Rectal smooth muscle tissue (tissue), 1 donor: ENCODE data around the gene RAE1.

Experiments
- H3K27ac ChIP-seq: one replicate; pipeline ENCODE4 v1.7.0; 2013; ENCODE audit warnings: low read depth, low read length, inconsistent platforms
- H3K27me3 ChIP-seq: one replicate; pipeline ENCODE4 v1.7.0; 2013; ENCODE audit warnings: low read length; ENCODE audit not compliant: control insufficient read depth, insufficient read depth
- H3K36me3 ChIP-seq: one replicate; pipeline ENCODE4 v1.7.0; 2013; ENCODE audit warnings: low read length; ENCODE audit not compliant: control insufficient read depth, insufficient read depth
- H3K4me1 ChIP-seq: one replicate; pipeline ENCODE4 v1.7.0; 2013; ENCODE audit warnings: low read length; ENCODE audit not compliant: control insufficient read depth, insufficient read depth
- H3K4me3 ChIP-seq: one replicate; pipeline ENCODE4 v1.7.0; 2013; ENCODE audit warnings: low read length
- H3K9ac ChIP-seq: one replicate; pipeline ENCODE4 v1.7.0; 2013; ENCODE audit warnings: low read length

RAE1 gene

GRCh38 chr20:57404006-57404405, 53.0 kb downstream of the RAE1 start:
- Histone ChIP-seq H3K4me3 (no peak overlapping the region), H3K27ac (peak overlapping the region; percentile 50), H3K27me3 (no peaks in the 10 kb centered on the region), H3K36me3 (peaks cover 49% of the 10 kb centered on the region), H3K9ac (no peak overlapping the region), H3K4me1 (peaks cover 48% of the 10 kb centered on the region)

GRCh38 chr20:57404419-57405072, 53.5 kb downstream of the RAE1 start:
- Histone ChIP-seq H3K4me1 (peaks cover 49% of the 10 kb centered on the region), H3K4me3 (no peak overlapping the region), H3K9ac (no peak overlapping the region), H3K27ac (peak overlapping the region; percentile 50), H3K36me3 (peaks cover 47% of the 10 kb centered on the region), H3K27me3 (no peaks in the 10 kb centered on the region)

GRCh38 chr20:57405236-57406016, 54.4 kb downstream of the RAE1 start:
- H3K9ac ChIP-seq = no peak overlapping the region
- no peaks in the 10 kb centered on the region for H3K27me3 ChIP-seq
- H3K4me1 ChIP-seq = peaks cover 44% of the 10 kb centered on the region
- peak overlapping the region; percentile 50 for H3K27ac ChIP-seq
- H3K4me3 ChIP-seq = no peak overlapping the region
- peaks cover 47% of the 10 kb centered on the region for H3K36me3 ChIP-seq

- Histone ChIP-seq H3K4me3 (no peak overlapping the region), H3K4me1 (peaks cover 35% of the 10 kb centered on the region), H3K36me3 (peaks cover 42% of the 10 kb centered on the region), H3K27ac (peak overlapping the region; percentile 73), H3K9ac (no peak overlapping the region), H3K27me3 (no peaks in the 10 kb centered on the region)
Measured at GRCh38 chr20:57407541-57407956, 56.5 kb downstream of the RAE1 start.

- H3K9ac ChIP-seq = no peak overlapping the region
- H3K27me3 ChIP-seq = no peaks in the 10 kb centered on the region
- H3K4me3 ChIP-seq = no peak overlapping the region
- H3K27ac ChIP-seq = peak overlapping the region; percentile 73
- peaks cover 38% of the 10 kb centered on the region for H3K36me3 ChIP-seq
- peaks cover 29% of the 10 kb centered on the region for H3K4me1 ChIP-seq
Measured at GRCh38 chr20:57408131-57408530, 57.1 kb downstream of the RAE1 start.

- Histone ChIP-seq H3K4me3 (no peak overlapping the region), H3K4me1 (peaks cover 28% of the 10 kb centered on the region), H3K27ac (peak overlapping the region; percentile 73), H3K36me3 (peaks cover 35% of the 10 kb centered on the region), H3K27me3 (no peaks in the 10 kb centered on the region), H3K9ac (peak overlapping the region; percentile 33)
Measured at GRCh38 chr20:57408536-57409233, 57.6 kb downstream of the RAE1 start.

- Histone ChIP-seq H3K4me3 (no peak overlapping the region), H3K27me3 (no peaks in the 10 kb centered on the region), H3K36me3 (peaks cover 29% of the 10 kb centered on the region), H3K4me1 (peaks cover 25% of the 10 kb centered on the region), H3K9ac (no peak overlapping the region), H3K27ac (peak overlapping the region; percentile 77)
Measured at GRCh38 chr20:57409316-57409671, 58.2 kb downstream of the RAE1 start.

- no peak overlapping the region for H3K9ac ChIP-seq
- H3K4me3 ChIP-seq = no peak overlapping the region
- peaks cover 24% of the 10 kb centered on the region for H3K4me1 ChIP-seq
- peak overlapping the region; percentile 77 for H3K27ac ChIP-seq
- H3K27me3 ChIP-seq = no peaks in the 10 kb centered on the region
- peaks cover 25% of the 10 kb centered on the region for H3K36me3 ChIP-seq
Measured at GRCh38 chr20:57409672-57410397, 58.8 kb downstream of the RAE1 start.

- Histone ChIP-seq H3K9ac (no peak overlapping the region), H3K36me3 (peaks cover 21% of the 10 kb centered on the region), H3K27me3 (no peaks in the 10 kb centered on the region), H3K4me3 (no peak overlapping the region), H3K27ac (peak overlapping the region; percentile 34), H3K4me1 (peaks cover 24% of the 10 kb centered on the region)
Measured at GRCh38 chr20:57410398-57410920, 59.4 kb downstream of the RAE1 start.

- peaks cover 24% of the 10 kb centered on the region for H3K4me1 ChIP-seq
- H3K9ac ChIP-seq = no peak overlapping the region
- H3K27ac ChIP-seq = peak overlapping the region; percentile 27
- no peak overlapping the region for H3K4me3 ChIP-seq
- H3K27me3 ChIP-seq = no peaks in the 10 kb centered on the region
- peaks cover 18% of the 10 kb centered on the region for H3K36me3 ChIP-seq
Measured at GRCh38 chr20:57410924-57411323, 59.9 kb downstream of the RAE1 start.

- Histone ChIP-seq H3K36me3 (peaks cover 11% of the 10 kb centered on the region), H3K9ac (no peak overlapping the region), H3K27me3 (no peaks in the 10 kb centered on the region), H3K4me1 (peaks cover 19% of the 10 kb centered on the region), H3K27ac (peak overlapping the region; percentile 27), H3K4me3 (no peak overlapping the region)
Measured at GRCh38 chr20:57411406-57412283, 60.6 kb downstream of the RAE1 start.
